ENCODE measurements around the gene CTDSPL2.

- no peak for TF ChIP-seq NFRKB (IDR thresholded peaks at IDR 0.05)
- TF ChIP-seq ELF4 (IDR thresholded peaks at IDR 0.05) = no peak
- TF ChIP-seq FOXM1 (IDR thresholded peaks at IDR 0.05; ENCODE audit: borderline replicate concordance) = no peak
- no peak for TF ChIP-seq LEF1 (IDR thresholded peaks at IDR 0.05; ENCODE audit: borderline replicate concordance)
- no peak for TF ChIP-seq SUZ12 (IDR thresholded peaks at IDR 0.05)
- no peak for TF ChIP-seq CTBP1 (IDR thresholded peaks at IDR 0.05; ENCODE audit: borderline replicate concordance)
- no peak for TF ChIP-seq TARDBP (IDR thresholded peaks at IDR 0.05)
- TF ChIP-seq SP1 (IDR thresholded peaks at IDR 0.05) = no peak
- no peak for TF ChIP-seq ARNT (IDR thresholded peaks at IDR 0.05)
- no peak for TF ChIP-seq HDGF (IDR thresholded peaks at IDR 0.05; ENCODE audit: borderline replicate concordance)
- no peak for TF ChIP-seq BHLHE40 (IDR thresholded peaks at IDR 0.05; ENCODE audit: borderline replicate concordance)
- TF ChIP-seq FOXA1 (IDR thresholded peaks at IDR 0.05) = no peak
- TF ChIP-seq FOXK2 (IDR thresholded peaks at IDR 0.05) = no peak
Measured at GRCh38 chr15:44471885-44472455, 44.5 kb downstream of the CTDSPL2 start.

Measured in HEK293T (cell line).